Right atrium auricular region (tissue), 2 donors: ENCODE data around the gene PDE2A. TPM values are rescaled to one million over a fixed set of nuclear protein-coding genes. Genes with fewer than 3 reads are reported as not detected.

ENCODE experiments used
- DNase-seq: peaks from one replicate; pipeline ENCODE4 v3.0.0-alpha.2; 2019; ENCODE audit warnings: low spot score
- H3K27ac ChIP-seq, 2 donors: fragments of 200-600 bp; sonication (generic); 1 replicate in 1 of 2; 2 replicates in 1 of 2; pipeline ENCODE4 v1.5.1; 2016 to 2019
- H3K27me3 ChIP-seq, 2 donors: fragments of 200-600 bp; sonication (generic); one replicate each; pipeline versions ENCODE4 v1.5.1 to v1.6.0; 2017 to 2019
- H3K36me3 ChIP-seq: fragments of 200-600 bp; sonication (generic); one replicate; pipeline ENCODE4 v1.5.1; 2016
- H3K4me1 ChIP-seq, 2 donors: fragments of 200-600 bp; sonication (generic); one replicate each; pipeline versions ENCODE4 v1.5.1 to v1.6.0; 2017 to 2019
- H3K4me3 ChIP-seq, 2 donors: fragments of 200-600 bp; sonication (generic); 1 replicate in 1 of 2; 2 replicates in 1 of 2; pipeline ENCODE4 v1.5.1; 2017 to 2019; ENCODE audit warnings: mild to moderate bottlenecking in 1 of 2, moderate library complexity in 1 of 2
- H3K9me3 ChIP-seq, 2 donors: fragments of 200-600 bp; sonication (generic); one replicate each; pipeline ENCODE4 v1.5.1; 2019
- total RNA-seq, 2 donors: library from RNA; depleted of rRNA; stranded (reverse); fragments of >200 nt; gene quantifications; one replicate each; pipeline ENCODE4 v1.1.0, GENCODE V29; 2016
- TF ChIP-seq, protein P1 (sequence below), 2 donors: fragments of 200-600 bp; sonication (generic); IDR thresholded peaks; one replicate each; pipeline ENCODE4 v1.5.1; 2019; ENCODE audit warnings: antibody characterized with exemption in 2 of 2

PDE2A gene
- total RNA-seq, 2 donors from 2014 or later = 23.1 to 34.2 TPM

- Histone ChIP-seq H3K9me3 (no peaks in the 10 kb centered on the region), H3K27ac (no peak overlapping the region), H3K4me1 (no peaks in the 10 kb centered on the region), H3K4me3 (no peak overlapping the region), H3K27me3 (no peaks in the 10 kb centered on the region), H3K36me3 (no peaks in the 10 kb centered on the region)
- no peak for DNase-seq
- TF ChIP-seq, protein P1, sequence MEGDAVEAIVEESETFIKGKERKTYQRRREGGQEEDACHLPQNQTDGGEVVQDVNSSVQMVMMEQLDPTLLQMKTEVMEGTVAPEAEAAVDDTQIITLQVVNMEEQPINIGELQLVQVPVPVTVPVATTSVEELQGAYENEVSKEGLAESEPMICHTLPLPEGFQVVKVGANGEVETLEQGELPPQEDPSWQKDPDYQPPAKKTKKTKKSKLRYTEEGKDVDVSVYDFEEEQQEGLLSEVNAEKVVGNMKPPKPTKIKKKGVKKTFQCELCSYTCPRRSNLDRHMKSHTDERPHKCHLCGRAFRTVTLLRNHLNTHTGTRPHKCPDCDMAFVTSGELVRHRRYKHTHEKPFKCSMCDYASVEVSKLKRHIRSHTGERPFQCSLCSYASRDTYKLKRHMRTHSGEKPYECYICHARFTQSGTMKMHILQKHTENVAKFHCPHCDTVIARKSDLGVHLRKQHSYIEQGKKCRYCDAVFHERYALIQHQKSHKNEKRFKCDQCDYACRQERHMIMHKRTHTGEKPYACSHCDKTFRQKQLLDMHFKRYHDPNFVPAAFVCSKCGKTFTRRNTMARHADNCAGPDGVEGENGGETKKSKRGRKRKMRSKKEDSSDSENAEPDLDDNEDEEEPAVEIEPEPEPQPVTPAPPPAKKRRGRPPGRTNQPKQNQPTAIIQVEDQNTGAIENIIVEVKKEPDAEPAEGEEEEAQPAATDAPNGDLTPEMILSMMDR (IDR thresholded peaks at IDR 0.05) = no peak
These were observed 20.6 kb downstream of the PDE2A start for GRCh38 chr11:72653649-72654048.

GRCh38 chr11:72652873-72653630, 21.2 kb downstream of the PDE2A start:
- H3K27ac ChIP-seq = no peak overlapping the region
- no peaks in the 10 kb centered on the region for H3K4me1 ChIP-seq
- DNase-seq = no peak
- no peaks in the 10 kb centered on the region for H3K27me3 ChIP-seq
- no peak overlapping the region for H3K4me3 ChIP-seq
- no peaks in the 10 kb centered on the region for H3K36me3 ChIP-seq
- TF ChIP-seq, protein P1 (IDR thresholded peaks at IDR 0.05) = no peak
- no peaks in the 10 kb centered on the region for H3K9me3 ChIP-seq

DNA sequence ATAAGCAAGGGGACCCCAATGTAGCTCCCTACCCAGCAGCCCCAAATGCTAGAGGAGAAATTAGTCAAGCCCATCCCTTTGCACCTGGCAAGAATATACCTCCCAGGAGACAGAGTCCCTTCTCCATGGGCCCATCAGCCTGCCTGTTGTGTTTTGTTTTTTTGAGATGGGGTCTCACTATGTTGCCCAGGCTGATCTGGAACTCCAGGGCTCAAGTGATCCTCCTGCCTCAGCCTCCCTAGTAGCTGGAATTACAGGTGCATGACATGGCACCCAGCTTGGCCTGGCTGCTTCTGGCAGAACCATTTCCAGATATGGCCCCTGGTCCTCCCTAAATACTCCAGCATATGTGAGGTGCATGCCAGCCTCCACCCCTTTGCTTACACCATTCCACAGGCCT, 22.1 kb downstream of the PDE2A start:
- H3K9me3 ChIP-seq = no peaks in the 10 kb centered on the region

GRCh38 chr11:72649215-72649976, 24.8 kb downstream of the PDE2A start:
- TF ChIP-seq, protein P1 (IDR thresholded peaks at IDR 0.05) = no peak
- no peaks in the 10 kb centered on the region for H3K27me3 ChIP-seq
- no peaks in the 10 kb centered on the region for H3K9me3 ChIP-seq
- no peaks in the 10 kb centered on the region for H3K36me3 ChIP-seq
- DNase-seq = no peak
- no peaks in the 10 kb centered on the region for H3K4me1 ChIP-seq
- no peak overlapping the region for H3K27ac ChIP-seq
- no peak overlapping the region for H3K4me3 ChIP-seq

More for the DNA sequence above, 22.1 kb downstream of the PDE2A start:
- TF ChIP-seq, protein P1 (IDR thresholded peaks at IDR 0.05) = no peak
- Histone ChIP-seq H3K4me3 (no peak overlapping the region), H3K4me1 (no peaks in the 10 kb centered on the region), H3K36me3 (no peaks in the 10 kb centered on the region), H3K27ac (no peak overlapping the region), H3K27me3 (no peaks in the 10 kb centered on the region)
- DNase-seq = no peak

DNA sequence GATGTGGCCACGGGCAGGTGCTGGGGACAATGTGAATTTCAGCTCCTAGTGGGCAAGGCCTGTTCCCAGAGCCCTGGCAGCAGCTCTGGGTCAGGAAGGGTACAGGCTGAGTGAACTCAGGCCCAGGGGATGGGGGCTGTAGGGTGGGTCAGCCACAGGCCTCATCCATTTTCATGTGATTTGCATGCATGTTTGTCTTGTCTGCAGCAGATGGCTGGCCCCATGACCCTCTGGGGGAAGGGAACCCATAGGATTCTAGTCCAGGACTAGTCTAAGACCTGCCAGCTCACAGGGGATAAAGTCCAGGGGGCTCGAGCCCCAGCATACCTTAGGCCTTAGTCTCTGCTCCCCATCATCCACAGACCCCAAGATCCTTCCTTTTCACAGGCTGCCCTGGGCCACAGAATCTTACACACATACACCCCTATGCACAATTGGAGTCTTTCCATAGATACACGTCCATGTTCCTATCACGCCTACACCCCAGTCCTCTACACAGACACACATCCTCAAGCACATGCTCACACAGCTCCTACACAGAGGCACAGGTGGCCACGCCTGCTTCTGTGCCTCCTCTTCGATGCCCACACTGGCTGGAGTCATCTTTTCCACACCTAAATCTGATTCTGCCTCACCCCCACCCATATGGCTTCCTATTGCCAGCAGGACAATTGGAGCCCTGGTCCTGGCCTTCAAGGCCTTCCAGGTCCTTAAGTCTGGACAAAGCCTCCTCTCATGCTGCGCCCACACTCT, 25.7 kb downstream of the PDE2A start:
- H3K4me1 ChIP-seq = peaks cover 0 to under 1% of the 10 kb centered on the region in 2 donors
- no peaks in the 10 kb centered on the region for H3K36me3 ChIP-seq
- no peaks in the 10 kb centered on the region for H3K9me3 ChIP-seq
- H3K4me3 ChIP-seq = no peak overlapping the region
- DNase-seq = no peak
- TF ChIP-seq, protein P1 (IDR thresholded peaks at IDR 0.05) = no peak
- H3K27ac ChIP-seq = no peak overlapping the region
- H3K27me3 ChIP-seq = no peaks in the 10 kb centered on the region
